HEK293 (cell line): ENCODE data around the gene ATAD2B.

Experiments
- CTCF ChIA-PET: fragments of 350-600 bp; formaldehyde crosslinking; extraction: SDS; loops from one replicate; lab custom pipeline; 2021; ENCODE audit warnings: antibody characterized with exemption; lab: Yijun Ruan, JAX
- POLR2A ChIA-PET: fragments of 300-600 bp; formaldehyde crosslinking; extraction: SDS; loops from one replicate; lab custom pipeline; 2020; ENCODE audit warnings: antibody characterized with exemption, inconsistent platforms; lab: Yijun Ruan, JAX
- H3K27ac ChIP-seq: fragments of 200-500 bp; sonication (Bioruptor generic); 2 replicates; pipeline ENCODE4 v1.5.1; 2014; ENCODE audit warnings: low read depth, low read length, control low read depth, inconsistent platforms; ENCODE audit errors: extremely low read depth
- H3K36me3 ChIP-seq, 2 experiments: fragments of 200-500 bp in 1 of 2; sonication (Bioruptor generic) in 1 of 2; 1 replicate in 1 of 2; 2 replicates in 1 of 2; pipeline ENCODE4 v1.5.1; 2014 to 2017; ENCODE audit warnings: inconsistent platforms in 2 of 2, low read length in 2 of 2; ENCODE audit not compliant: control insufficient read depth in 2 of 2, insufficient read depth in 1 of 2
- H3K4me1 ChIP-seq: fragments of 200-500 bp; sonication (Bioruptor generic); 2 replicates; pipeline ENCODE4 v1.5.1; 2014; ENCODE audit warnings: mild to moderate bottlenecking, low read length, inconsistent platforms; ENCODE audit not compliant: control insufficient read depth, insufficient read depth
- H3K4me3 ChIP-seq: 2 replicates; pipeline ENCODE4 v1.5.1; 2011; ENCODE audit warnings: low read depth, mild to moderate bottlenecking, control low read depth, low read length, moderate library complexity
- H3K9me3 ChIP-seq: fragments of 200-500 bp; sonication (Bioruptor generic); 2 replicates; pipeline ENCODE4 v1.5.1; 2014; ENCODE audit warnings: low read depth, low read length, inconsistent platforms; ENCODE audit not compliant: control insufficient read depth, insufficient read depth
- BCL11A ChIP-seq: fragments of 450-650 bp; formaldehyde crosslinking; IDR thresholded peaks from 2 replicates; pipeline ENCODE4 v1.5.1; 2016; ENCODE audit warnings: low read depth, missing biosample characterization, missing genetic modification characterization
- CTCF ChIP-seq: fragments of 450-650 bp; formaldehyde crosslinking; IDR thresholded peaks from 2 replicates; pipeline ENCODE4 v1.5.1; 2016; ENCODE audit warnings: missing biosample characterization, missing genetic modification characterization
- GLI2 ChIP-seq: fragments of 450-650 bp; formaldehyde crosslinking; IDR thresholded peaks from 2 replicates; pipeline ENCODE4; 2017; ENCODE audit warnings: missing biosample characterization, missing genetic modification characterization, low read depth, borderline replicate concordance
- SALL2 ChIP-seq: fragments of 450-650 bp; formaldehyde crosslinking; IDR thresholded peaks from 2 replicates; pipeline ENCODE4 v1.5.0; 2017; ENCODE audit warnings: missing biosample characterization, mild to moderate bottlenecking, missing genetic modification characterization, borderline replicate concordance
- ZBTB11 ChIP-seq: fragments of 450-650 bp; formaldehyde crosslinking; conservative IDR thresholded peaks from 2 replicates; pipeline ENCODE4 v1.5.1; 2016; ENCODE audit warnings: low read depth, missing biosample characterization, missing genetic modification characterization
- ZFP3 ChIP-seq: fragments of 450-650 bp; formaldehyde crosslinking; IDR thresholded peaks from 2 replicates; pipeline ENCODE4 v1.5.1; 2016; ENCODE audit warnings: low read depth, missing biosample characterization, missing genetic modification characterization
- ZNF146 ChIP-seq: fragments of 450-650 bp; formaldehyde crosslinking; IDR thresholded peaks from 2 replicates; pipeline ENCODE4 v1.5.1; 2016; ENCODE audit warnings: missing biosample characterization, missing genetic modification characterization
- ZNF169 ChIP-seq: fragments of 450-650 bp; formaldehyde crosslinking; IDR thresholded peaks from 2 replicates; pipeline ENCODE4 v1.5.1; 2016; ENCODE audit warnings: missing biosample characterization, missing genetic modification characterization
- ZNF18 ChIP-seq: fragments of 450-650 bp; formaldehyde crosslinking; IDR thresholded peaks from 2 replicates; pipeline ENCODE4 v1.5.1; 2016; ENCODE audit warnings: missing biosample characterization, missing genetic modification characterization
- ZNF274 ChIP-seq, 2 experiments: fragments of 200-500 bp in 1 of 2; fragments of 450-650 bp in 1 of 2; sonication (Bioruptor generic) in 1 of 2; formaldehyde crosslinking in 1 of 2; IDR thresholded peaks; 2 replicates each; pipeline versions ENCODE4 v1.5.1 to v1.6.1; 2014 to 2016; ENCODE audit warnings: borderline replicate concordance in 1 of 2, inconsistent platforms in 1 of 2, low read length in 1 of 2, missing biosample characterization in 1 of 2, missing genetic modification characterization in 1 of 2
- ZNF324 ChIP-seq: fragments of 450-650 bp; formaldehyde crosslinking; IDR thresholded peaks from 2 replicates; pipeline ENCODE4 v1.5.1; 2016; ENCODE audit warnings: missing biosample characterization, missing genetic modification characterization
- ZNF433 ChIP-seq: fragments of 450-650 bp; formaldehyde crosslinking; IDR thresholded peaks from 2 replicates; pipeline ENCODE4 v1.5.1; 2016; ENCODE audit warnings: missing biosample characterization, missing genetic modification characterization, low read depth
- ZNF639 ChIP-seq: fragments of 450-650 bp; formaldehyde crosslinking; IDR thresholded peaks from 2 replicates; pipeline ENCODE4 v1.5.1; 2016; ENCODE audit warnings: missing biosample characterization, missing genetic modification characterization
- ZNF664 ChIP-seq: fragments of 450-650 bp; formaldehyde crosslinking; IDR thresholded peaks from 2 replicates; pipeline ENCODE4 v1.5.1; 2016; ENCODE audit warnings: missing biosample characterization, missing genetic modification characterization
- ZNF785 ChIP-seq: fragments of 450-650 bp; formaldehyde crosslinking; IDR thresholded peaks from 2 replicates; pipeline ENCODE4 v1.5.1; 2016; ENCODE audit warnings: missing biosample characterization, missing genetic modification characterization
- TF ChIP-seq, protein P1 (sequence below): fragments of 450-650 bp; formaldehyde crosslinking; IDR thresholded peaks from 2 replicates; pipeline ENCODE4; 2016; ENCODE audit warnings: missing biosample characterization, missing genetic modification characterization
- TF ChIP-seq, protein P2 (sequence below): fragments of 450-650 bp; formaldehyde crosslinking; IDR thresholded peaks from 2 replicates; pipeline ENCODE4 v1.5.1; 2016; ENCODE audit warnings: missing biosample characterization, missing genetic modification characterization

The ATAD2B gene

GRCh38 chr2:23772056-23772455 lies 154.9 kb downstream of the ATAD2B start:
- no peaks in the 10 kb centered on the region; the same call in 1 of the 2 replicates for H3K9me3 ChIP-seq
- POLR2A ChIA-PET: no interaction called here
- H3K27ac ChIP-seq: no peak overlapping the region
- H3K36me3 ChIP-seq: peaks cover 8 to 9% of the 10 kb centered on the region in 2 experiments
- TF ChIP-seq SALL2 (tag by site-specific recombination): no peak
- no peak for TF ChIP-seq ZNF664 (tag by site-specific recombination)
- TF ChIP-seq ZNF785 (tag by site-specific recombination): no peak
- TF ChIP-seq CTCF: no peak
- TF ChIP-seq, protein P1, sequence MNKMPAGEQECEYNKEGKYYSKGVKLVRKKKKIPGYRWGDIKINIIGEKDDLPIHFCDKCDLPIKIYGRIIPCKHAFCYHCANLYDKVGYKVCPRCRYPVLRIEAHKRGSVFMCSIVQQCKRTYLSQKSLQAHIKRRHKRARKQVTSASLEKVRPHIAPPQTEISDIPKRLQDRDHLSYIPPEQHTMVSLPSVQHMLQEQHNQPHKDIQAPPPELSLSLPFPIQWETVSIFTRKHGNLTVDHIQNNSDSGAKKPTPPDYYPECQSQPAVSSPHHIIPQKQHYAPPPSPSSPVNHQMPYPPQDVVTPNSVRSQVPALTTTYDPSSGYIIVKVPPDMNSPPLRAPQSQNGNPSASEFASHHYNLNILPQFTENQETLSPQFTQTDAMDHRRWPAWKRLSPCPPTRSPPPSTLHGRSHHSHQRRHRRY (tag by site-specific recombination): no peak
- TF ChIP-seq ZNF146 (tag by site-specific recombination): no peak
- TF ChIP-seq ZNF324: no peak
- TF ChIP-seq GLI2 (tag by site-specific recombination): no peak
- no peak for TF ChIP-seq BCL11A
- TF ChIP-seq ZNF433: no peak
- no peak for TF ChIP-seq ZNF18 (tag by site-specific recombination)
- TF ChIP-seq, protein P2, sequence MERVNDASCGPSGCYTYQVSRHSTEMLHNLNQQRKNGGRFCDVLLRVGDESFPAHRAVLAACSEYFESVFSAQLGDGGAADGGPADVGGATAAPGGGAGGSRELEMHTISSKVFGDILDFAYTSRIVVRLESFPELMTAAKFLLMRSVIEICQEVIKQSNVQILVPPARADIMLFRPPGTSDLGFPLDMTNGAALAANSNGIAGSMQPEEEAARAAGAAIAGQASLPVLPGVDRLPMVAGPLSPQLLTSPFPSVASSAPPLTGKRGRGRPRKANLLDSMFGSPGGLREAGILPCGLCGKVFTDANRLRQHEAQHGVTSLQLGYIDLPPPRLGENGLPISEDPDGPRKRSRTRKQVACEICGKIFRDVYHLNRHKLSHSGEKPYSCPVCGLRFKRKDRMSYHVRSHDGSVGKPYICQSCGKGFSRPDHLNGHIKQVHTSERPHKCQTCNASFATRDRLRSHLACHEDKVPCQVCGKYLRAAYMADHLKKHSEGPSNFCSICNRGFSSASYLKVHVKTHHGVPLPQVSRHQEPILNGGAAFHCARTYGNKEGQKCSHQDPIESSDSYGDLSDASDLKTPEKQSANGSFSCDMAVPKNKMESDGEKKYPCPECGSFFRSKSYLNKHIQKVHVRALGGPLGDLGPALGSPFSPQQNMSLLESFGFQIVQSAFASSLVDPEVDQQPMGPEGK (tag by site-specific recombination): no peak
- no peak for TF ChIP-seq ZNF169 (tag by site-specific recombination)
- no peak for TF ChIP-seq ZNF274 (IDR thresholded peaks at IDR 0.05; ENCODE audit: low read length)
- TF ChIP-seq ZNF274 (tag by site-specific recombination; IDR thresholded peaks at IDR 0.05; ENCODE audit: borderline replicate concordance): no peak
- no peak for TF ChIP-seq ZNF639
- TF ChIP-seq ZFP3: no peak
- no peak for TF ChIP-seq ZBTB11 (tag by site-specific recombination)
- H3K4me1 ChIP-seq: no peaks in the 10 kb centered on the region
- CTCF ChIA-PET: interaction anchor here (0.6 to 0.8 kb wide), 2 partner anchors 11 to 12 kb away, joined by 3 to 5 read pairs; no protein-coding TSS in a partner anchor
- H3K4me3 ChIP-seq: no peak overlapping the region
